Measurements from ENCODE around the gene GRIP1.

GRIP1 gene

GRCh38 chr12:66555113-66555512, 123.8 kb downstream of the GRIP1 start:
- H3K4me3 ChIP-seq (ENCODE audit: low read depth, low read length), result no peak overlapping the region
- TF ChIP-seq POLR2A (IDR thresholded peaks at IDR 0.05; ENCODE audit: extremely low read depth, insufficient read length) (no peak), MYC (IDR thresholded peaks at IDR 0.05; ENCODE audit: low read depth, low read length) (no peak)
- TF ChIP-seq, protein P1, sequence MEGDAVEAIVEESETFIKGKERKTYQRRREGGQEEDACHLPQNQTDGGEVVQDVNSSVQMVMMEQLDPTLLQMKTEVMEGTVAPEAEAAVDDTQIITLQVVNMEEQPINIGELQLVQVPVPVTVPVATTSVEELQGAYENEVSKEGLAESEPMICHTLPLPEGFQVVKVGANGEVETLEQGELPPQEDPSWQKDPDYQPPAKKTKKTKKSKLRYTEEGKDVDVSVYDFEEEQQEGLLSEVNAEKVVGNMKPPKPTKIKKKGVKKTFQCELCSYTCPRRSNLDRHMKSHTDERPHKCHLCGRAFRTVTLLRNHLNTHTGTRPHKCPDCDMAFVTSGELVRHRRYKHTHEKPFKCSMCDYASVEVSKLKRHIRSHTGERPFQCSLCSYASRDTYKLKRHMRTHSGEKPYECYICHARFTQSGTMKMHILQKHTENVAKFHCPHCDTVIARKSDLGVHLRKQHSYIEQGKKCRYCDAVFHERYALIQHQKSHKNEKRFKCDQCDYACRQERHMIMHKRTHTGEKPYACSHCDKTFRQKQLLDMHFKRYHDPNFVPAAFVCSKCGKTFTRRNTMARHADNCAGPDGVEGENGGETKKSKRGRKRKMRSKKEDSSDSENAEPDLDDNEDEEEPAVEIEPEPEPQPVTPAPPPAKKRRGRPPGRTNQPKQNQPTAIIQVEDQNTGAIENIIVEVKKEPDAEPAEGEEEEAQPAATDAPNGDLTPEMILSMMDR (IDR thresholded peaks at IDR 0.05; ENCODE audit: low read depth, low read length), result no peak
- TF ChIP-seq, protein P2, sequence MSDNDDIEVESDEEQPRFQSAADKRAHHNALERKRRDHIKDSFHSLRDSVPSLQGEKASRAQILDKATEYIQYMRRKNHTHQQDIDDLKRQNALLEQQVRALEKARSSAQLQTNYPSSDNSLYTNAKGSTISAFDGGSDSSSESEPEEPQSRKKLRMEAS (IDR thresholded peaks at IDR 0.05; ENCODE audit: low read depth, low read length), result no peak
- peak; percentile 12 for DNase-seq (ENCODE audit: low read depth)

- H3K4me3 ChIP-seq (ENCODE audit: low read depth, low read length), result no peak overlapping the region
- no peak for DNase-seq (ENCODE audit: low read depth)
- TF ChIP-seq, protein P2 (IDR thresholded peaks at IDR 0.05; ENCODE audit: low read depth, low read length), result no peak
Measured at GRCh38 chr12:66552716-66553115, 126.2 kb downstream of the GRIP1 start.

DNA sequence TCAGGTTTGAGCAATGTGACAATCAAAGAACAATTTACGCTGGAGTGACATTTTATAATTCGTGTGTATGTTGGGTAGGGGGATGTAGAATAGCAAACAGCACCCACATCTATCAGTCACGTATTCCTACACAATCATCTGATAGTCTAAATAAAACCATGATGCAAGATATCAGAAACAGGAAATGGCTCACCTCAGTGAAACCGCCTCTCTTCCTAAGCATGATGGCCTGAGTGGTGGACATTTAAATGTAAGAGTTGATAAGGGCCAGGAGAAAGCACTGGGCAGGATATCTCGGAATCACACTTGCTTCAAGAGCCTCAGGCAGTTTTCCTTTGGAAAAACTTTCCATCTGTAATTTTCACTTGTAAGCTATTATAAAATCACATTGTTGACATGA, 128.2 kb downstream of the GRIP1 start:
- TF ChIP-seq, protein P1 (IDR thresholded peaks at IDR 0.05; ENCODE audit: low read depth, low read length), result no peak
- TF ChIP-seq, protein P2 (IDR thresholded peaks at IDR 0.05; ENCODE audit: low read depth, low read length), result no peak
- TF ChIP-seq MYC (IDR thresholded peaks at IDR 0.05; ENCODE audit: low read depth, low read length), result no peak
- no peak for TF ChIP-seq POLR2A (IDR thresholded peaks at IDR 0.05; ENCODE audit: extremely low read depth, insufficient read length)
- no peak for DNase-seq (ENCODE audit: low read depth)
- H3K4me3 ChIP-seq (ENCODE audit: low read depth, low read length), result no peak overlapping the region

GRCh38 chr12:66549050-66549389, 129.9 kb downstream of the GRIP1 start:
- H3K4me3 ChIP-seq (ENCODE audit: low read depth, low read length), result no peak overlapping the region
- TF ChIP-seq, protein P1 (IDR thresholded peaks at IDR 0.05; ENCODE audit: low read depth, low read length), result no peak
- TF ChIP-seq, protein P2 (IDR thresholded peaks at IDR 0.05; ENCODE audit: low read depth, low read length), result no peak
- TF ChIP-seq MYC (IDR thresholded peaks at IDR 0.05; ENCODE audit: low read depth, low read length) (no peak), POLR2A (IDR thresholded peaks at IDR 0.05; ENCODE audit: extremely low read depth, insufficient read length) (no peak)
- DNase-seq (ENCODE audit: low read depth), result no peak

DNA sequence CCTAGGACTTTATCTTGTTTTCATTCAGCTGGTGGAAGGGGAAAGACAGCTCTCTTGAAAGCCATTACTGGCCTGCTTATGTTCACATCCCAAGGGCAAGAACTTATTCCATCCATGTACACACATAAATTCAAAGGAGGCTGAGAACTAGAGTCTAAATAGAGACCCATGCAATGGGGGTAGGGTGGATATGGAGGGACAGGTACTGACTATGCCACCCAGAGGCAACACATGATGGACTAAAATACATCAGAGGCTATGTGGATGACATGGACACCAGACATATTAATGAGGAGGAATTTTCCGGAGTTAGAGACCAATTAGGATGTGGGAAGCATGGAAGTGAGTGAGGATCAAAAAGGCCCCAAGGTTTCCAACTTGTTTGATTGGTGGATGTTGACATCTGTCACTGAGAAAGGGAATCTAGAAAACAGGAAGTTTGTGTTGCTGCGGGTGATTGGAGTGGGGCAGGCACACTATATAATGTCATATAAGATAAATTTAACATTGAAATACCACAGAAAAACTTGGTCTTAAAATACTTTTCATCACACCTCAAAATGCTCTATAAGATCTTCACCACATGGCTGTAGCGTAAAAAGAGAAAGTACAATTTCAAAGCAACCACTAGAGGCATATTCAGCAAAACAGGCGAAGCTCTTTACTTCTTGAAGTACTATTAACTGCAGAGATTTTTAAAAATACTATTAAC, 130.4 kb downstream of the GRIP1 start:
- no peak for DNase-seq (ENCODE audit: low read depth)
- H3K4me3 ChIP-seq (ENCODE audit: low read depth, low read length), result no peak overlapping the region
- TF ChIP-seq, protein P1 (IDR thresholded peaks at IDR 0.05; ENCODE audit: low read depth, low read length), result no peak
- TF ChIP-seq MYC (IDR thresholded peaks at IDR 0.05; ENCODE audit: low read depth, low read length), result no peak
- no peak for TF ChIP-seq POLR2A (IDR thresholded peaks at IDR 0.05; ENCODE audit: extremely low read depth, insufficient read length)
- TF ChIP-seq, protein P2 (IDR thresholded peaks at IDR 0.05; ENCODE audit: low read depth, low read length), result no peak

GRCh38 chr12:66541426-66541825, 137.4 kb downstream of the GRIP1 start:
- DNase-seq (ENCODE audit: low read depth), result no peak
- TF ChIP-seq, protein P1 (IDR thresholded peaks at IDR 0.05; ENCODE audit: low read depth, low read length), result no peak
- TF ChIP-seq POLR2A (IDR thresholded peaks at IDR 0.05; ENCODE audit: extremely low read depth, insufficient read length) (no peak), MYC (IDR thresholded peaks at IDR 0.05; ENCODE audit: low read depth, low read length) (no peak)
- TF ChIP-seq, protein P2 (IDR thresholded peaks at IDR 0.05; ENCODE audit: low read depth, low read length), result no peak

More at GRCh38 chr12:66541426-66541825, 137.4 kb downstream of the GRIP1 start:
- H3K4me3 ChIP-seq (ENCODE audit: low read depth, low read length), result no peak overlapping the region

Measured in NB4 (cell line).